ENCODE data around the gene POU5F1.
"Not testable (repeated sequence)": the region's sequence is repeated elsewhere in the genome, so short reads cannot be mapped to it uniquely, and the experiment has no call there.

The POU5F1 gene

DNA sequence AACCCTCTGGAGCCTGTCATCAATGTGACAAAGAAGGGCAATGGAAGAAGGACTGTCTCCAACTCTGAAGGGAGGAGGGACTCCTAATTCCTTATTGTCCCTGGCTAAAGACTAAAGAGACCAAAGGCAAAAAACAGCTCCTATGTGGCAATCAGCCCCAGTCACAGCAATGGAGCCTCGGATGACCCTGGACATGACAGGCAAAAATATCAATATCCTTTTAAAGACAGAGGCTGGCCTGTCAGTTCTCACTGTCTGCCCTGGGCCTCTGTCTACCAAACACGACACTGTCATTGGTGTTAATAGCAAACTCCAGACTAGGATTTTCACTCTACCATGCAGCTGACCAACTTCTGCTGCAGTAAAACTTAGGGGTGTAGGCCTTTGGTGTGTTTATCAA lies 38.0 kb upstream of the POU5F1 start:
- DNase-seq (ENCODE audit: insufficient read length, low spot score) (no peak), FAIRE-seq (no peak)
- TF ChIP-seq, protein P1, sequence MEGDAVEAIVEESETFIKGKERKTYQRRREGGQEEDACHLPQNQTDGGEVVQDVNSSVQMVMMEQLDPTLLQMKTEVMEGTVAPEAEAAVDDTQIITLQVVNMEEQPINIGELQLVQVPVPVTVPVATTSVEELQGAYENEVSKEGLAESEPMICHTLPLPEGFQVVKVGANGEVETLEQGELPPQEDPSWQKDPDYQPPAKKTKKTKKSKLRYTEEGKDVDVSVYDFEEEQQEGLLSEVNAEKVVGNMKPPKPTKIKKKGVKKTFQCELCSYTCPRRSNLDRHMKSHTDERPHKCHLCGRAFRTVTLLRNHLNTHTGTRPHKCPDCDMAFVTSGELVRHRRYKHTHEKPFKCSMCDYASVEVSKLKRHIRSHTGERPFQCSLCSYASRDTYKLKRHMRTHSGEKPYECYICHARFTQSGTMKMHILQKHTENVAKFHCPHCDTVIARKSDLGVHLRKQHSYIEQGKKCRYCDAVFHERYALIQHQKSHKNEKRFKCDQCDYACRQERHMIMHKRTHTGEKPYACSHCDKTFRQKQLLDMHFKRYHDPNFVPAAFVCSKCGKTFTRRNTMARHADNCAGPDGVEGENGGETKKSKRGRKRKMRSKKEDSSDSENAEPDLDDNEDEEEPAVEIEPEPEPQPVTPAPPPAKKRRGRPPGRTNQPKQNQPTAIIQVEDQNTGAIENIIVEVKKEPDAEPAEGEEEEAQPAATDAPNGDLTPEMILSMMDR (IDR thresholded peaks at IDR 0.05; ENCODE audit: insufficient read depth, missing control alignments), result no peak

DNA sequence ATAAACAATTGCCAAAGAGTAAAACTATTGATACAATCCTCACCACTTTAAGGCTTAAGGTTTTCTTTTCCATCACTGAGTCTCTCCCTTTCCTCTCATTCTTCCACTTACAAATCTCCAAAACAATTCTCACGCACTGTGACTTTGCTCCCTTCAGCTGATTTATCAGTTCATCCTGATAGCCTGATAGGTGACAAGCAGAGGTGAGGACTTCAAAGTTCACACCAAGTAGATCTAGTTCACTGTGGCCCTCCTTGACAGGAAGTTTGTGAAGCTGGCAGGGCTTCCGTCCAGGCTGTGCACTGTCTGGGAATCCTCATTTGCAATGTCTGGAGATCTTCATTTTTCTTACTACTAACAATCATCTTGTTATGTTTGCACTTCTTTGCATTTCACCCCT lies 35.2 kb upstream of the POU5F1 start:
- TF ChIP-seq, protein P1 (IDR thresholded peaks at IDR 0.05; ENCODE audit: insufficient read depth, missing control alignments), result no peak
- FAIRE-seq (no peak), DNase-seq (ENCODE audit: insufficient read length, low spot score) (no peak)

DNA sequence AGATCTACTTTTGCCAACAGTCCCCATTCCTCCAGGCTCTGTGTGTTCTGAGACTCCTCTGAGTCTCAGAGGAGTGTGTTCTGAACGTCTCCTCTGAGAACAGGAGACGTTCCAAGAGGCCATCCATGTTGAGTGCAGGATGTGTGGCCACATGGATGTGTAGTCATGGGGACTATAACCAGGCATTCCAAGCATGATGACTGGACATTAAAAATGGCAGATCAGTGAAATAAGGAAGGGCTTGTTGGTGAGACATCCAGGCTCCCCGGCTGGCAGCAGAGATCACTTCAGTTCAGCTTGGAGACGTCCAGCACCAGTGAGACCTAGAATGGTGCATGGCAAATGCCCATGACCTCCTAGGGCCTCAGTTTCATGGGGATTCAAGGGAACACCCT lies 34.3 kb upstream of the POU5F1 start:
- TF ChIP-seq, protein P1 (IDR thresholded peaks at IDR 0.05; ENCODE audit: insufficient read depth, missing control alignments), result no peak
- no peak for FAIRE-seq
- DNase-seq (ENCODE audit: insufficient read length, low spot score), result no peak

DNA sequence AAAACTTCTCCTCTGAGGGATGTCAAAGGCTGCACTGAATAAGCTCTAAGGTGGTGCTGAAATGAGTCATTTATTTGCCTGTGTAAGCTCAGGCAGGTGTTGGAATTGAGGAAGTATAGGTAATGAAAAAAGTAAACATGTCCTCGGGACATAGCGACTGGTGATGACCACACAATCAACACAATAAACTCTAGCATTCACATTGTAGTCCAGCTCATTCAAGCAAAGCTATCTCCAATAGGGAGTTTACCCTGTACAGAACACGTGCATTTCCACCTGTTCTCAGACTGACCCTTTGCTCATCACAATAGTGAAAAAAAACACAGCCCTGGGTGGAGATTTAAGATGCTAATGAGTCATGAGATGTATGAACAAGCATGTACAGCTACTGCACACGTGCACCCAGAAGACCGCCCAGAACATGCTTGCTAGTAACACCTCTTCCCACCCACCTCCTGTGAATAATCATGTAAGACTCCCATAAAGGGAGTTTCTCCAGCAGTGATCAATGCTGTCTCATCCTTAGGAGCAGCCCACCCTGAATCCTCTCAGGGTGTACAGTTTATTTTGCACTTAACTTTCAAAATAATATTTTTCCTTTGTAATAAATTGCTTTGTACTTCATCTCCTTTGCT lies 33.0 kb upstream of the POU5F1 start:
- no peak for FAIRE-seq
- no peak for DNase-seq (ENCODE audit: insufficient read length, low spot score)
- TF ChIP-seq, protein P1 (IDR thresholded peaks at IDR 0.05; ENCODE audit: insufficient read depth, missing control alignments), result no peak

DNA sequence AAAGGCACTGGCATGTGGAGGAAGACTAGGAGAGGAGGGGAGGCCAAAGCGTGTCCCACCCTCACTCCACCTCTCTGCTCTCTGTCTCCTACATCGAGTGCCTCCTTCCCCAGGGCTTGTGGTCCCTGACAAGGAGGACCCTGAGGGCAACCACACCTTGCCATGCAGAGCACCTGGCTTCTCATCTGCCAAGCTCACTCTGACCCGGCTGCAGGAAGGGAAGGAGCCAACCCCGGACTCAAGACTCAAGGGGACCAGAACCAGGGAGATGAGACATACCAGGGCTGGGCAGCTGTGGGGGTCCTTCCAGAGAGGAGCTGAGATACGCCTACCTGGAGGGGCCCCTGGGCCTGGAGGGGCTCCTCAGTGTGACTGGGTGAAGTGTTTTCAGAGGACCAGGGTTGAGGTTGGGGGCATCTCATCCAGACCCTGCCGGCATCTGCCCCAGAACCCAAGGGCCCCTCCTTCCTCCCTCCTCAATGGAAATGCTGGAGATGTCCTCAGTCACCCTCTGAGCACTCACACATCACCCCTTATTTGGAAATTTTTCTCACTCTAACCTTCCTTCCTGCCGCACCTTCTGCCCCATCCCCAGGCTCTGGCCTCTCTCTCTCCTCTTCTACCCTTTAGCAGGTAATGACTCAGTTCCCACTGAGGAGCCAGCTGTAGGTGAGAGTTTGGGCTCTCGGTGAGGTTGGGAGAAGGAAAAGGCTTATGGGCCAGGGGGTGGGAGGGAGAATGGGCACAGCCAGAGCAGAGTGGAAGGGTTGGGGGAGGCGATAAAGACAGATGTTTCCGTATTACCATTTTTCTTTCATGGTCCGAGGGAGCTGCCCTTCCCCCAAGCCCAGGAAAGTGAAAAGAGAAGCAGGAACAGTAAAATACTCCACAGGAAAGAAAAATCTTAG lies 32.0 kb upstream of the POU5F1 start:
- FAIRE-seq (no peak), DNase-seq (ENCODE audit: insufficient read length, low spot score) (no peak)
- TF ChIP-seq, protein P1 (IDR thresholded peaks at IDR 0.05; ENCODE audit: insufficient read depth, missing control alignments), result no peak

DNA sequence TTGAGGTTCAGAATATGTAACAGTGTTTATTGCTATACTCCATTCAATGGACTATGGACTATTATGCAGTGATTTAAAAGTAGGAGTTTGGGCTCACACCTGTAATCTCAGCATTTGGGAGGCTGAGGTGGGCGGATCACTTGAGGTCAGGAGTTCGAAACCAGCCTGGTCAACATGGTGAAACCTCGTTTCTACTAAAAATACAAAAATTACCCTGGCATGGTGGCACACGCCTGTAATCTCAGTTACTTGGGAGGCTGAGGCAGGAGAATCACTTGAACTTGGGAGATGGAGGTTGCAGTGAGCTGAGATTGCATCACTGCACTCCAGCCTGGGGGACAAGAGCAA lies 28.6 kb upstream of the POU5F1 start:
- FAIRE-seq; DNase-seq (ENCODE audit: insufficient read length, low spot score): not testable (repeated sequence)

DNA sequence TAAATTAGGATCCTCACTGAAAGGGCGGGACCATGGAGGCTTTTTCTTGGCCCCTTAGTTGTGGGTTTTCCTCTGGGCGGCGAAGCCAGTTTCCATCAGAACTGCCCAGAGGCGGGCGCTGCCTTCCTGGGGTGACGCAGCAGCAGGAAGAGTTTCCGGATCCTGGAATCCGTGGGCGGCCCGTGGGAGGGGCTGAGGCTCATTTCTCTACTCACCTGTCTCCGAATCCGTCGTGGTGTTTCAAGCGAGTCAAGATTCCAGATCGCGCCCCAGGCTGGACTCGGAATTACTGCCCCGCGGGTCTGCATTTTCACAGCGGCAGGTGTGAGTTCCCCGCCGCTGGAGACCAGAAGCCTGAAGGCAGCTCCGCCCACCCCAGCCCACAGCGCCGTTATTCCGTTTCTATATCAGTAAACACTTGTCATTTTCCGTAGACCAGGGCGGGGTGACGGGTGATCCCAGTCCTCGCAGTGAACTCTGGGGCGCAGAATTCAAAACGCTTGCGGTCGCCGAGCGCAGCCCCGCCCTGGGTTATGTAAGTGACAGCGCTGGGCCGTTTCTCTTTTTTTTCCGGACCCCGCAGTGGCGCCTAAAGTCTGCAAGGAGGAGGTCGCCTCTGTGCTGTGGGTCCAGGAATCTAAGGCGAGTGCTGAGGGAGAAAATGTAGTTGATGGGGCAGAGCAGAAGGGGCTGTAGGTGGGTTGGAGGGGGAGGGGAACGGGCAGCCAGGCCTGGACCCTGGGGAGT lies 27.2 kb upstream of the POU5F1 start:
- FAIRE-seq (no peak), DNase-seq (ENCODE audit: insufficient read length, low spot score) (no peak)
- TF ChIP-seq, protein P1 (IDR thresholded peaks at IDR 0.05; ENCODE audit: insufficient read depth, missing control alignments), result no peak

DNA sequence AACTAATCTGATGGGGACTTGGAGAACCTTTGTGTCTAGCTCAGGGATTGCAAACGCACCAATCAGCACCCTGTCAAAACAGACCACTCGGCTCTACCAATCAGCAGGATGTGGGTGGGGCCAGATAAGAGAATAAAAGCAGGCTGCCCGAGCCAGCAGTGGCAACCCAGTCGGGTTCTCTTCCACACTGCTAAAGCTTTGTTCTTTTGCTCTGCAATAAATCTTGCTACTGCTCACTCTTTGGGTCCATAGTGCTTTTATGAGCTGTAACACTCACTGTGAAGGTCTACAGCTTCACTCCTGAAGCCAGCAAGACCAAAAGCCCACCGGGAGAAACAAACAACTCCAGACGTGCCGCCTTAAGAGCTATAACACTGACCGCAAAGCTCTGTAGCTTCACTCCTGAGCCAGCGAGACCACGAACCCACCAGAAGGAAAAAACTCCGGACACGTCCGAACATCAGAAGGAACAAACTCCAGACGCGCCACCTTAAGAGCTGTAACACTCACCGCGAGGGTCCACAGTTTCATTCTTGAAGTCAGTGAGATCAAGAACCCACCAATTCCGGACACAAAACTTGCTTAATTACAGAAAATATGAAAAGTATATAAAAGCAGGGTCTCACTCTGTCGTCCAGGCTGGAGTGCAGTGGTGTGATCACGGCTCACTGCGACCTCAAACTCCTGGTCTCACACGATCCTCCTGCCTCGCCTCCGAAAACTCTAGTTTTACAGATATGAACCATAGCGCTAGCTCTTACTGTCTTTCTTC lies 26.0 kb upstream of the POU5F1 start:
- not testable (repeated sequence) for FAIRE-seq; DNase-seq (ENCODE audit: insufficient read length, low spot score)

DNA sequence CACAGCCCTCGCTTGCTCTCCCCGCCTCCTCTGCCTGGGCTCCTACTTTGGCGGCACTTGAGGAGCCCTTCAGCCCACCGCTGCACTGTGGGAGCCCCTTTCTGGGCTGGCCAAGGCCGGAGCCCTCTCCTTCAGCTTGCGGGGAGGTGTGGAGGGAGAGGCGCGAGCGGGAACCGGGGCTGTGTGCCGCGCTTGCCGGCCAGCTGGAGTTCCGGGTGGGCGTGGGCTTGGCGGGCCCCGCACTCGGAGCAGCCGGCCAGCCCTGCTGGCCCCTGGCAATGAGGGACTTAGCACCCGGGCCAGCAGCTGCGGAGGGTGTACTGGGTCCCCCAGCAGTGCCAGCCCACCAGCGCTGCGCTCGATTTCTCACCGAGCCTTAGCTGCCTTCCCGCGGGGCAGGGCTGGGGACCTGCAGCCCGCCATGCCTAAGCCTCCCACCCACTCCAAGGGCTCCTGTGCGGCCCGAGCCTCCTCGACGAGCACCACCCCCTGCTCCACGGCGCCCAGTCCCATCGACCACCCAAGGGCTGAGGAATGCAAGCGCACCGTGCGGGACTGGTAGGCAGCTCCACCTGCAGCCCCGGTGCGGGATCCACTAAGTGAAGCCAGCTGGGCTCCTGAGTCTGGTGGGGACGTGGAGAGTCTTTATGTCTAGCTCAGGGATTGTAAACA lies 25.0 kb upstream of the POU5F1 start:
- not testable (repeated sequence) for DNase-seq (ENCODE audit: insufficient read length, low spot score); FAIRE-seq
